Vagina (tissue), 2 donors: ENCODE measurements around the gene KLHL2.
"Not testable (repeated sequence)": the region's sequence is repeated elsewhere in the genome, so short reads cannot be mapped to it uniquely, and the experiment has no call there.

Experiments
- POLR2A ChIP-seq, 2 donors: fragments of 450-650 bp; IDR thresholded peaks; one replicate each; pipeline ENCODE4 v1.6.1; 2017; ENCODE audit warnings: antibody characterized with exemption in 2 of 2, mild to moderate bottlenecking in 2 of 2, moderate library complexity in 2 of 2
- POLR2AphosphoS5 ChIP-seq, 2 donors: sonication (generic); formaldehyde crosslinking; IDR thresholded peaks; one replicate each; pipeline ENCODE4 v1.9.0; 2017; ENCODE audit warnings: antibody characterized with exemption in 2 of 2, mild to moderate bottlenecking in 2 of 2, low read depth in 1 of 2; ENCODE audit not compliant: insufficient read depth in 1 of 2
- TF ChIP-seq, protein P1 (sequence below), 3 experiments: fragments of 450-650 bp in 2 of 3; fragments of 200-600 bp in 1 of 3; sonication (generic) in 1 of 3; IDR thresholded peaks; one replicate each; pipeline ENCODE4 v1.5.1; 2017 to 2019; ENCODE audit warnings: antibody characterized with exemption in 3 of 3, mild to moderate bottlenecking in 2 of 3, moderate library complexity in 2 of 3

DNA sequence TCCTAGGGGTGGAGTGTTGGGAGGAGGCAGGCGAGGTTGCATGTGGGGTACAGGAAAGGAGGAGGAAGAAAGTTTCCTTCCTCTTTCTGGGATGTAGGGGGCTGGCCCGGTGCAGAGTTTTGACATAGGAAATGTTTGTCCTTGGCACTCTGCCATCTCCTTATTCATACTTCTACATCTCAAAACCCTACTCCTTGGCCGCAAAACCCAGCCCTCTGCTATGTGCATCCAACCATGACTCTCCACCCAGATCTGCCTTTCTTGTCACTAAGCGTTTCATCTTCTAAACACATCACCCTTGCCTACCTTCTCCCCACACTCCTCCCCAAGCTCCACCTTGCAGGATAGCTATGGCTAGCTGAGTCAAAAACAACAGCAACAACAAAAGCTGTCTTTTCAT is 48.1 kb downstream of the KLHL2 start:
- TF ChIP-seq, protein P1, sequence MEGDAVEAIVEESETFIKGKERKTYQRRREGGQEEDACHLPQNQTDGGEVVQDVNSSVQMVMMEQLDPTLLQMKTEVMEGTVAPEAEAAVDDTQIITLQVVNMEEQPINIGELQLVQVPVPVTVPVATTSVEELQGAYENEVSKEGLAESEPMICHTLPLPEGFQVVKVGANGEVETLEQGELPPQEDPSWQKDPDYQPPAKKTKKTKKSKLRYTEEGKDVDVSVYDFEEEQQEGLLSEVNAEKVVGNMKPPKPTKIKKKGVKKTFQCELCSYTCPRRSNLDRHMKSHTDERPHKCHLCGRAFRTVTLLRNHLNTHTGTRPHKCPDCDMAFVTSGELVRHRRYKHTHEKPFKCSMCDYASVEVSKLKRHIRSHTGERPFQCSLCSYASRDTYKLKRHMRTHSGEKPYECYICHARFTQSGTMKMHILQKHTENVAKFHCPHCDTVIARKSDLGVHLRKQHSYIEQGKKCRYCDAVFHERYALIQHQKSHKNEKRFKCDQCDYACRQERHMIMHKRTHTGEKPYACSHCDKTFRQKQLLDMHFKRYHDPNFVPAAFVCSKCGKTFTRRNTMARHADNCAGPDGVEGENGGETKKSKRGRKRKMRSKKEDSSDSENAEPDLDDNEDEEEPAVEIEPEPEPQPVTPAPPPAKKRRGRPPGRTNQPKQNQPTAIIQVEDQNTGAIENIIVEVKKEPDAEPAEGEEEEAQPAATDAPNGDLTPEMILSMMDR (IDR thresholded peaks at IDR 0.05), result not testable (repeated sequence)
- TF ChIP-seq POLR2A (IDR thresholded peaks at IDR 0.05); POLR2AphosphoS5 (IDR thresholded peaks at IDR 0.05; ENCODE audit: insufficient read depth in 1 of 2, low read depth in 1 of 2): not testable (repeated sequence)
